ENCODE results near the gene MLX.

- no peak for TF ChIP-seq POLR2AphosphoS5 (IDR thresholded peaks at IDR 0.05; ENCODE audit: low read depth, low read length)
- TF ChIP-seq, protein P1, sequence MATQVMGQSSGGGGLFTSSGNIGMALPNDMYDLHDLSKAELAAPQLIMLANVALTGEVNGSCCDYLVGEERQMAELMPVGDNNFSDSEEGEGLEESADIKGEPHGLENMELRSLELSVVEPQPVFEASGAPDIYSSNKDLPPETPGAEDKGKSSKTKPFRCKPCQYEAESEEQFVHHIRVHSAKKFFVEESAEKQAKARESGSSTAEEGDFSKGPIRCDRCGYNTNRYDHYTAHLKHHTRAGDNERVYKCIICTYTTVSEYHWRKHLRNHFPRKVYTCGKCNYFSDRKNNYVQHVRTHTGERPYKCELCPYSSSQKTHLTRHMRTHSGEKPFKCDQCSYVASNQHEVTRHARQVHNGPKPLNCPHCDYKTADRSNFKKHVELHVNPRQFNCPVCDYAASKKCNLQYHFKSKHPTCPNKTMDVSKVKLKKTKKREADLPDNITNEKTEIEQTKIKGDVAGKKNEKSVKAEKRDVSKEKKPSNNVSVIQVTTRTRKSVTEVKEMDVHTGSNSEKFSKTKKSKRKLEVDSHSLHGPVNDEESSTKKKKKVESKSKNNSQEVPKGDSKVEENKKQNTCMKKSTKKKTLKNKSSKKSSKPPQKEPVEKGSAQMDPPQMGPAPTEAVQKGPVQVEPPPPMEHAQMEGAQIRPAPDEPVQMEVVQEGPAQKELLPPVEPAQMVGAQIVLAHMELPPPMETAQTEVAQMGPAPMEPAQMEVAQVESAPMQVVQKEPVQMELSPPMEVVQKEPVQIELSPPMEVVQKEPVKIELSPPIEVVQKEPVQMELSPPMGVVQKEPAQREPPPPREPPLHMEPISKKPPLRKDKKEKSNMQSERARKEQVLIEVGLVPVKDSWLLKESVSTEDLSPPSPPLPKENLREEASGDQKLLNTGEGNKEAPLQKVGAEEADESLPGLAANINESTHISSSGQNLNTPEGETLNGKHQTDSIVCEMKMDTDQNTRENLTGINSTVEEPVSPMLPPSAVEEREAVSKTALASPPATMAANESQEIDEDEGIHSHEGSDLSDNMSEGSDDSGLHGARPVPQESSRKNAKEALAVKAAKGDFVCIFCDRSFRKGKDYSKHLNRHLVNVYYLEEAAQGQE (IDR thresholded peaks at IDR 0.05; ENCODE audit: insufficient read depth in 1 of 2, low read depth in 2 of 2, low read length in 2 of 2), result no peak
Observed at GRCh38 chr17:42579794-42580551, 13.1 kb downstream of the MLX start.

All from PFSK-1 (cell line).